Measurements from ENCODE around the gene NTRK1.

Gene NTRK1

DNA sequence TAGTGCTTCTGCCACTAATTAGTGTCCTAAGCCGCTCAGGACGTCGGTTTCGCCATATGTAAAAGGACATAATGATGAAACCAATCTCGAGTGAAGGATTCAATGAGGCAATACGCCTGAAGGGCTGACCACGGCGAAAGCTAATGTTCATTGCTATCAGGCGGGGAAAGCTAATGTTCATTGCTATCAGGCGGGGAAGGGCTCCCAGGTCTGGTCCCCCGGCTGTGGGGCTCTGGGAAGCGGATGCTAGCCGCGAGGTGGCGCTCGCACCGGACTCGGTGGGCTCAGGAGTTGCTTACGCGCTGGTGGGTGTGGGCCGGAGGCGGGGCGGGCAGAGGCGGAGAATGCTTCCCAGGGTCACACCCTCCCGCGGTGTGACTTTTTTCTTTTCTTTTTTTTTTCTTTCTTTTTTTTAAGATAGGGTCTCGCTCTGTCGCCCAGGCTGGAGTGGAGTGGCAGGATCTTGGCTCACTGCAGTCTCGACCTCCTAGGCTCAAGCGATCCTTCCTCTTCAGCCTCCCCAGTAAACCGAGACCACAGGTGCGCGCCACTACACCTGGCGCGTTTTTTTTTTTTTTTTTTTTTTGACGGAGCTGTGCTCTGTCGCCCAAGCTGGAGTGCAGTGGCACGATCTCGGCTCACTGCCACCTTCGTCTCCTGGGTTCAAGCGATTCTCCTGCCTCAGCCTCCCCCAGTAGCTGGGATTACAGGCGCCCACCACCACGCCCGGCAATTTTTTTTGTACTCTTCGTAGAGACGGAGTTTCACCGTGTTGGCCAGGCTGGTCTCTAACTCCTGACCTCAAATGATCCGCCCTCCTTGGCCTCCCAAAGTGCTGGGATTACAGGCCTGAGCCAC is 31.8 kb downstream of the NTRK1 start:
- no peak overlapping the region for H3K27ac Mint-ChIP-seq
- ATAC-seq (peak; percentile 95), DNase-seq (ENCODE audit: low spot score in 2 of 2) (peak; percentile 88 to 91)
- H3K9me3 Mint-ChIP-seq: no peaks in the 10 kb centered on the region
- peaks cover 9% of the 10 kb centered on the region for H3K4me1 Mint-ChIP-seq
- peak overlapping the region; percentile 55 for H3K4me3 Mint-ChIP-seq
- H3K36me3 Mint-ChIP-seq: no peaks in the 10 kb centered on the region

DNA sequence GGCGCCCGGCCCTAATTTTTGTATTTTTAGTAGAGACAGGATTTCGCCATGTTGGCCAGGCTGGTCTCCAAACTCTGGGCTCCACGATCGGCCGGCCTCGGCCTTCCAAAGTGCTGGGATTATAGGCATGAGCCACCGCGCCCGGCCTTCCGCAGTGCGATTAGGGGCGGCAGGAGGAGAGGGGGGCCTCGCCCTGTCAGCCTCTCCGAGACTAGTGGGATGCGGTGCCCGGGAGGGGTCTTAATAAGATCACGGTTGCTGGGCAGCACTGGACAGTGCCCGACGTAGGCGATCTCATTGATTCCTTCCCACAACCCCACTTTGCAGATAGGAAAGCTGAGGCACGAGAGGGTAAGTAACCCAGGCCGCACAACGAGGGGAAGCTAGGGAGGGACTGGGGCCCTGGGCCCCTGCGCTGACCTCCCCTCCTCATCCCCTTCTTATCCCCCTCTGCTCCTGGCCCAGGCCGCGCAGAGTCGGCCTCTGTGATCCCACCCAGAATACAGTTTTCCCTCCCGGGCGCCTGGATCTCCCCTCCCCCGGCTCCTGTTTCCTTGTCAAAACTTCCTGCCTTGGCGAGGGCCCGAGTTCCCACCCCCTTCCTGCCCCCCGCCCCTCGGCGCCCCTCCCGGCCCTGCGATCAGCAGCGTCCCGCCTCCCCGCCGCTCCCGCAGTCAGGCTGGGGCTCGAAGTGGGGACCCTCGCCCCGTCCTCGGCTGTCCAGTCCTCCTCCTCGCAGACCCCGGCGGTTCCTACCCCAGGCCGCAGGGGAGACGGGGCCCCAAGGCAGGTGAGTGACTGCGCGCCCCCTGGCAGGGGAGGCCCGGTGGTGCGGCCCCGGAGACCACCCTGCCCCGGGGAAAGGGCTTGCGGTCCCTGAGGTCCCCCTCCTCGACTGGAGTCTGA is 32.6 kb downstream of the NTRK1 start, which contains the start of gene PEAR1:
Gene PEAR1 (plus strand): TSS at position 671 of the 906 bp plus-strand sequence. CDS start 10,209 bp downstream, outside the sequence.
- peak within 1 kb of the TSS; percentile 55 for H3K4me3 Mint-ChIP-seq
- ATAC-seq (no peak), DNase-seq (ENCODE audit: low spot score in 2 of 2) (no peak)
- H3K27ac Mint-ChIP-seq: no peak within 1 kb of the TSS
- H3K36me3 Mint-ChIP-seq: no peaks in the 10 kb centered on the region
- H3K4me1 Mint-ChIP-seq: peaks cover 14% of the 10 kb centered on the region
- H3K9me3 Mint-ChIP-seq: no peaks in the 10 kb centered on the region

DNA sequence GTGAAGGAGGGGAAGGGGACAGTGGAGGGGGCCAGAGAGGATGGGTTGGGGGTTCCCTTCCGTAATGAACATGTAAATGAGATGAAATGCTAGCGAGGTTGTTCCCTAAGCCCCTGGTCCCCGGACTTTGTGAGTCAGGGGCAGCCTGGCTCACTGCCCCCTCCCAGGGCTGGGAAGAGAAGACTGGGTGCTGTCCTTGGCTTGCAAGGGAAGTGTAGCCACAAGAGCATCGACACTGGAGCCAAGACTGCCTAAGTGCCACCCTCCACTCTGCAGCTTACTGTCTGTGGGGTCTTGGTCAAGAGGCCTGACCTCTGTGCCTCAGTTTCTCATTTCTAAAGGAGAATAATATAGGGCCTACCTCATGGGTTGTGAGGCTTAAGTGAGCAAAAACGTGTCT is 33.3 kb downstream of the NTRK1 start:
- DNase-seq (ENCODE audit: low spot score in 2 of 2) (no peak), ATAC-seq (no peak)
- Mint-ChIP-seq H3K9me3 (no peaks in the 10 kb centered on the region), H3K27ac (no peak overlapping the region), H3K4me3 (no peak overlapping the region), H3K36me3 (no peaks in the 10 kb centered on the region), H3K4me1 (peaks cover 17% of the 10 kb centered on the region)

DNA sequence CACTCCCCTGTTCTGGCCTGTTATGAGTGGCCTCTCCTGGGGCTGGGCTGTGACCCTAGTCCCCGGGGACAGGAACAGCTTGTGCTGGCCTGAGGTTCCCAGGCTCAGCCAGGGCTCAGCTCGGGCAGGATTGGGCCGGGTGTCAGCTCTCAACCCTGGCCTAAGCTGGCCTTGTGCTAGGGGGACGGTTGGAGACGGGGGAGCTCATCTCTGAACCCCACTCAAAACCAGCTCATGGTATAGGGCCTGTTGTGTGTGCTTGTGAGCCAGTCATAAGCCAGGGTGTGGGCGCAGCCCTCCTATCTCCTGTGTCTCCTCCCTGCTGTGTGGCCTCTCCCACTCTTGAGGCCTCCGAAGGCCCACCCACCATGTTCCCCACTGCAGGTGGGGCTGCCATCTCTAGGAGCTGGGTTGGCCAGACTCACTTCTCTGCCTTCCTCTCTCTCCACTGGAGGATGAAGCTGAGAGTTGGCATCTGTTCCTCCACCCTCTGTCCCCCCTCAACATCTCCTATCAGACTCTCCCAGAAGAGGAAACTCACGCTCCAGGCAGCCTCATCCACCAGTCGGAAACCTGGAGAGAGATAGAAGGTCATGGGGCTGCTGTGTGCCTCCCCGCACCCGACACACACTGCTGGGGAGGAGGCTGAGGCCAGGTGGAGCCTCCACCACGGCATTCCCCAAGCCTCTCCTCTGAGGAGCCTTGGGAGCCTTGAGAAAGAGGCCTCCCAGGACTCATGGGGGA is 34.2 kb downstream of the NTRK1 start:
- DNase-seq (ENCODE audit: low spot score in 2 of 2) (no peak), ATAC-seq (no peak)
- Mint-ChIP-seq H3K27ac (no peak overlapping the region), H3K4me1 (peaks cover 16% of the 10 kb centered on the region), H3K9me3 (no peaks in the 10 kb centered on the region), H3K4me3 (no peak overlapping the region), H3K36me3 (no peaks in the 10 kb centered on the region)

GRCh38 chr1:156895455-156895812 is 34.8 kb downstream of the NTRK1 start:
- Mint-ChIP-seq H3K27ac (no peak overlapping the region), H3K9me3 (no peaks in the 10 kb centered on the region), H3K4me3 (no peak overlapping the region), H3K4me1 (peaks cover 10% of the 10 kb centered on the region), H3K36me3 (no peaks in the 10 kb centered on the region)
- ATAC-seq (no peak), DNase-seq (ENCODE audit: low spot score in 2 of 2) (no peak)

DNA sequence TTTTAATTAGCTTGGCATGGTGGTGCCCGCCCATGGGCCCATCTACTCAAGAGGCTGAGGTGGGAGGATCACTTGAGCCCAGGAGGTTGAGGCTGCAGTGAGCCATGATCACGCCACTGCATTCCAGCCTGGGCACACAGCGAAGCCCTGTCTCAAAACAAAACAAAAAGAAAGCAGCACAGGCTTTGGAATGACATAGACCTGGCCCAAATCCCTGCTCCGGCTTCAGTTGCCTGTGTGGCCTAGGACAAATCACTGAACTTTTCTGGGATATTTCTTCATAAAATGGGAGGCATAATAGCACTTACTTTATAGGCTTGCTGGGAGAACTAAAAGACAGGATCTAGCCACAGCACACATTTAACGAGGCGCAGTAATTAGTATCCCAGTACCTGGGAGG is 35.3 kb downstream of the NTRK1 start:
- ATAC-seq: no peak
- H3K4me1 Mint-ChIP-seq: peaks cover 10% of the 10 kb centered on the region
- no peak overlapping the region for H3K27ac Mint-ChIP-seq

GRCh38 chr1:156896490-156897033 is 35.9 kb downstream of the NTRK1 start:
- no peak overlapping the region for H3K4me3 Mint-ChIP-seq
- H3K36me3 Mint-ChIP-seq: no peaks in the 10 kb centered on the region
- peaks cover 10% of the 10 kb centered on the region for H3K4me1 Mint-ChIP-seq
- H3K9me3 Mint-ChIP-seq: no peaks in the 10 kb centered on the region
- ATAC-seq (no peak), DNase-seq (ENCODE audit: low spot score in 2 of 2) (no peak)
- no peak overlapping the region for H3K27ac Mint-ChIP-seq

More for the DNA sequence above, 35.3 kb downstream of the NTRK1 start:
- no peaks in the 10 kb centered on the region for H3K36me3 Mint-ChIP-seq
- H3K9me3 Mint-ChIP-seq: no peaks in the 10 kb centered on the region
- H3K4me3 Mint-ChIP-seq: no peak overlapping the region
- DNase-seq (ENCODE audit: low spot score in 2 of 2): no peak

DNA sequence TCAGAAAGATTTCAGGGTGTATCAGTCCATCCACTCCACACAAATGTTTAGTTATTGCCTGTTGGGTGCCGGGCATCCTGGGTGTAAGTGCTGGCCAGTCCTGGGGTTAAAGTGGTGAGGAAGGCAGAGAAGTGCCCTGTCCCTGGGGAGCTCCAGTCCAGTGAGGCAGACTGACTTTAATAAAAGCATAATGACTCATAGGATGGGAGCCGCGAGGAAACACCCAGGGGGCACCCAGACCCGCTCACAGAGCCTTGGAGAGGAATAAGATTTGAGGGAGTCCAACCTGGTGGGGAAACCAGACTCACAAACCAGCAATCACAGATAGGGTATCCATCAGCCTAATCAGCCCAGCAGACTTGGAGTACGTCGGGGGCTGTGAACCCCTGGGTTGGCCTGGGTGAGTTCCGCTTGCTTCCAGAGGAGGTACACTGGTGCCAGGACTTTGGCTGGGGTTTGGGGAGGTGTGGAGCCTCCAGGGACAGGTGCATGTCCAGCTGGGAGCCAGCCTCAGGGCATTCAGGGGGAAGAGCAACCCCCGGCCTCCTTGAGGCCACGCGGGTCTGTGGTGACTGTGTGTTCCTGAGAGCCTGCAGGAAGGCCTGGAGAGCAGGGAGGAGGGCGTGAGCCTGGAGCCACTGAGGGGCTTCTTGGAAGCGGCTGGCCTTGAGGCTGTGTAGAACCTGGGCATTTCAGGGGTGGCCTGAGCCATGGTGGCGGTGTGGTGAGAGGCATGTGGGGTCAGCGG is 36.6 kb downstream of the NTRK1 start:
- H3K4me3 Mint-ChIP-seq: no peak overlapping the region
- DNase-seq (ENCODE audit: low spot score in 2 of 2): no peak
- no peak for ATAC-seq
- H3K27ac Mint-ChIP-seq: peak overlapping the region; percentile 88
- no peaks in the 10 kb centered on the region for H3K36me3 Mint-ChIP-seq
- peaks cover 10% of the 10 kb centered on the region for H3K4me1 Mint-ChIP-seq
- no peaks in the 10 kb centered on the region for H3K9me3 Mint-ChIP-seq

GRCh38 chr1:156898161-156898566 is 37.5 kb downstream of the NTRK1 start:
- Mint-ChIP-seq H3K4me3 (no peak overlapping the region), H3K36me3 (no peaks in the 10 kb centered on the region), H3K9me3 (no peaks in the 10 kb centered on the region), H3K27ac (peak overlapping the region; percentile 88), H3K4me1 (peaks cover 10% of the 10 kb centered on the region)
- DNase-seq (ENCODE audit: low spot score in 2 of 2) (no peak), ATAC-seq (no peak)

DNA sequence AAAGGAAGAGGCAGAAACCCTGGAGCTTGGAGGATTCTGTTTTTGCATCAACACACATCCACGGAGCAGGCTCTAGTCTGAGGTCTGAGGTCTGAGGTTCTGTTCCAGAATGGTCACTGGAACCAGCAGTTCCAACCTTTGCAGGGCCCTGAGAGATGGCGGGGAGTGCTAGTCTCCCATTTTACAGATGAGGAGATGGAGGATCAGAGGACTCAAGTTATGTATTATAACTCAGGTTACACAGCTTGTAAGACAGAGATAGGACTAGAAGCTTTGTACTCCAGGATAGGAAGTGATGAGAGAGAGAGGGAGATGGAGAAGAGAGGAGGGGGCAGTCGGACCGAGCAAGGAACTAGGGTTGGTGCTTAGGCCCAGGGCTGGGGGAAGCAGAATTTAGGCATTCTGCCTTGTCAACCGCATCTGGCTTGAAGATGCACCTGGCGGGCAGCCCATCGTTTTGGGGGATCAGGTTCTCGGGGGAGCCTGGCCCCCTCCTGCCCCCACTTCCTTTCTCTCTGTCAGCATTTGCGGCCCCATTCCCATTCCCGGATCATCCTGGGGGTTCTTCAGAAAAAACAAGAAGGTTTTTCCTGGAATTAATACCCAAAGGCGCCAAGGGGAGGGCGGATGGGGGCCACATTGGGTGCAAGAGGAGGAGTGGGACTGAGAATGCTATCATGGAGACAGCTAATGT is 38.5 kb downstream of the NTRK1 start:
- DNase-seq (ENCODE audit: low spot score in 2 of 2) (no peak), ATAC-seq (no peak)
- H3K4me1 Mint-ChIP-seq: peaks cover 10% of the 10 kb centered on the region
- no peak overlapping the region for H3K4me3 Mint-ChIP-seq
- no peaks in the 10 kb centered on the region for H3K9me3 Mint-ChIP-seq
- peak overlapping the region; percentile 2 for H3K27ac Mint-ChIP-seq
- H3K36me3 Mint-ChIP-seq: no peaks in the 10 kb centered on the region

GRCh38 chr1:156899956-156900718 is 39.5 kb downstream of the NTRK1 start:
- Mint-ChIP-seq H3K4me1 (peaks cover 10% of the 10 kb centered on the region), H3K9me3 (no peaks in the 10 kb centered on the region), H3K36me3 (no peaks in the 10 kb centered on the region), H3K27ac (no peak overlapping the region), H3K4me3 (no peak overlapping the region)
- DNase-seq (ENCODE audit: low spot score in 2 of 2) (no peak), ATAC-seq (no peak)

DNA sequence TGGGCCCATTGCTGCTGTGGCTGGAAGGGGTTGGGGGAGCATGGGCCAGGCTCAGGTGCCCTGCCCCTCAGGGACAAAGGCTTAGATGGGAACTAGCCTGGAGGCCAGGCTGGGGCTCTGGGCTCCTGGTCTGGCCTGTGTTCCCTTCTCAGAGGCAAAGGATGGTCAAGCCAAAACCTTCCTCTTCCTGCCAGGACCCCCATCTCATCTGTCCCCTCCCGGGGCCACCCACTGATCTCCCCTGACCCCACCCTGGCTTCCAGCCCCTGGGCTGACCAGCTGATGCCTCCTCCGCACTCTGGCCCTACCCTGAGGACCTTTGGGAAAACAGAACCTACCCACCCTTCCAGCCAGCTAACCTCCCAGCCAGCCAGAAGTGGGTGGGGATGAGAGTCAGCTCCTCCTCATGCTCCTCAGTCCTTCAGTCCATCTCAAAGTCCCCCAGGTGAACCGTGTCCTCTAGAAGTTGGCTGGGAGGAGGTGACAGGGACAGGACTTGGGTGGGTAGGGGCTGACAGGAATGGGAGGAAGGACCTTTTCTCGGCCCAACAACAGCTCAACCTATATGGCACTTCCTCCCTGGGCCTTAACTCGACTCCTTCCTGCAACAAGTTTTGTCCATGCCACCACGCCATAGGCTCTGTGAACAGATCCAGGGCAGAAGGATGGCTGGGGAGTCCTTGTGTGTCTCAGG is 40.4 kb downstream of the NTRK1 start:
- Mint-ChIP-seq H3K27ac (peak overlapping the region; percentile 63), H3K9me3 (no peaks in the 10 kb centered on the region), H3K36me3 (no peaks in the 10 kb centered on the region), H3K4me1 (peaks cover 10% of the 10 kb centered on the region), H3K4me3 (no peak overlapping the region)
- DNase-seq (ENCODE audit: low spot score in 2 of 2) (no peak), ATAC-seq (no peak)

DNA sequence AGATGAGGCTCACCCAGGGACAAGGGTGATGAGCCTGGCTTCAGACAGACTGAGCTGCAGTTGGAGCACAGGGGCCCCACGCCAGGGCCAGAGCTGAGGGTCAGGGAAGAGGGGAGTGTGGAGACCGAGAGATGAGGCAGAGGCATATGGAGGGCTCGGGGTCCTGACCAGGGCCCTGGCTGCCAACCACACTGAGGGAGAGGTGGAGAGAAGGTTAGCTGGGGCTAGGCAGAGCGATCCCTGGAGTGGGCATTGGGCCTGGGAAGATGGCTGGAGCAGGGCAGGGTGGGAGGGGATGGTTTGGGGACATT is 40.9 kb downstream of the NTRK1 start:
- H3K4me3 Mint-ChIP-seq: no peak overlapping the region
- no peak for ATAC-seq
- peak overlapping the region; percentile 63 for H3K27ac Mint-ChIP-seq
- no peaks in the 10 kb centered on the region for H3K9me3 Mint-ChIP-seq
- DNase-seq (ENCODE audit: low spot score in 2 of 2): no peak
- H3K36me3 Mint-ChIP-seq: no peaks in the 10 kb centered on the region
- peaks cover 10% of the 10 kb centered on the region for H3K4me1 Mint-ChIP-seq

Data from stimulated activated effector memory CD8-positive, alpha-beta T cell treated with anti-CD3 and anti-CD28 coated beads, Interleukin-12 subunit alpha, Interleukin-12 subunit beta, amount 100 ng/mL, for 72 hours (primary cell).